CD4-positive, alpha-beta T cell treated with Interleukin-10 for 1 hour (primary cell): Measurements from ENCODE around the gene PIP4K2C.
A peak's percentile ranks its signal among the peaks of the same experiment; 100 is the strongest.
"Not testable (repeated sequence)": the region's sequence is repeated elsewhere in the genome, so short reads cannot be mapped to it uniquely, and the experiment has no call there.

Experiments used
- DNase-seq: peaks from one replicate; pipeline ENCODE4 v3.0.0-alpha.2; 2020

Gene PIP4K2C

GRCh38 chr12:57560516-57560915 is 30.5 kb upstream of the PIP4K2C start:
- DNase-seq: no peak

GRCh38 chr12:57561117-57561516 is 29.9 kb upstream of the PIP4K2C start:
- not testable (repeated sequence) for DNase-seq

GRCh38 chr12:57563358-57563757 is 27.6 kb upstream of the PIP4K2C start:
- no peak for DNase-seq

DNA sequence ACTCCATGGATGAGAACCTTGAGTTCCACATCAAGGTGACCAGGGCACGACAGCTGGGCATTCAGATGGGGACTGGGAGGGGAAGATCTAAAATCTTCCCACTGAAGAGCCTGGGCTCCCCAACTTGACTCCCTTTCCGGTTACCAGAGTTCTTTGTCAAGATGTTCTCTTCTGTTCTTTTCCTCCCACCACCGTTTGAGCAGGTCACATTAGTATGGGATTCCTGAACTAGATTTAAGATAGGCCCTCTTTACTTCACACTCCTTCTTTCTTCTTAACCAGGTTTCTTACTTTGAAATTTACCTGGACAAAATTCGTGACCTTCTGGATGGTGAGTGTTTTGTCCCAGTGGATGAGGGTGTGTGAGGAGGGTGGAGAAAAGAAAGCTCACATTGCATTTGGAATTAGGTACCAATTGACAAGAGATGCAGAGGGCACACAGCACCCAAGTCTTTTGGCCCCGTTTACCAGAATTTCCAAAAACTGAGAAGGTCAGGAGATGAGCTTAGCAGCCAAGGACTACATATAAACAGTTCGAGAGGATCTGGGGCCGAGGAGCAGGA is 26.7 kb upstream of the PIP4K2C start:
- no peak for DNase-seq

DNA sequence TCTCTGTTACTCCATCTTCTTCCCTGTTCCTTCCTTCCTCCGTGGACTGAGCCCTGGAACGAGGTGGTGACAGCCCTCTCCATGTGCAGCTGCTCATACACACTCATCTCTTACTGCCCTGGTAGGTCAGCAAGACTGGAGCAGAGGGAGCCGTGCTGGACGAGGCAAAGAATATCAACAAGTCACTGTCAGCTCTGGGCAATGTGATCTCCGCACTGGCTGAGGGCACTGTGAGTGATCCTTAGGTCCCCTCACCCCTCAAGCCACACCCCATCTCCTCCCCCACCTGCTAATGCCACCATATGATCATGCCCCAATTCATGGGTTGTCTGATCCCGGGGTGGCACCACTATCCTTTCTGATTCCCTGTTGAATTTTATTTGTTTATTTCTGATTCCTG is 22.2 kb upstream of the PIP4K2C start:
- DNase-seq: no peak

- no peak for DNase-seq
Measured at GRCh38 chr12:57569858-57570257, 21.1 kb upstream of the PIP4K2C start.

GRCh38 chr12:57570438-57570837 is 20.6 kb upstream of the PIP4K2C start:
- DNase-seq: not testable (repeated sequence)

DNA sequence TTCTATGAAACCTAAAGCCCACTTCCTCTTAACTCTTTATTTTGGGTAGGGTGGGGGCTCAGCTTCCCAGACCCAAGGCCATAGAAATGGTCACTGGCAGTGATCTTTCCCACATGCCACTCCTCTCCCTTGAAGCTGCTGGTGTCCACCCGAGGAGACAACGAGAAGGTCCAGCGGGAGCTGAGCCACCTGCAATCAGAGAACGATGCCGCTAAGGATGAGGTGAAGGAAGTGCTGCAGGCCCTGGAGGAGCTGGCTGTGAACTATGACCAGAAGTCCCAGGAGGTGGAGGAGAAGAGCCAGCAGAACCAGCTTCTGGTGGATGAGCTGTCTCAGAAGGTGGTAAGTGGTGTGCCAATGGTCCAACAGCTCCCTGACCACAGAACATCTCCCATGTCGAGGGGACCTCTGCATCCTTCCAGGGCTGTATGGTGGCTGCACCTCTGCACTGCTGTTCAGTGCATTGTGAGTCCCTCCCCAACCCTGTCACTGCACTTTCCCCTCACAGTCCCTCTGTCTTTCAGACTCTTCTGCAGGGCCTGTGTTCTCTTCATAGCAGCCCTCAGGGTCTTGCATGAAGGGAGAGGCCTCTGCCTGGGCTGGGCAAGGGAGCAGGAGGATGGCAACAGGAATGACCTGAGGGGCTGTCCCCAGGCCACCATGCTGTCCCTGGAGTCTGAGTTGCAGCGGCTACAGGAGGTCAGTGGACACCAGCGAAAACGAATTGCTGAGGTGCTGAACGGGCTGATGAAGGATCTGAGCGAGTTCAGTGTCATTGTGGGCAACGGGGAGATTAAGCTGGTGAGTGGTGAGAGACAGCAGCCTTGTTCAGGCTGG is 18.8 kb upstream of the PIP4K2C start:
- DNase-seq: no peak

DNA sequence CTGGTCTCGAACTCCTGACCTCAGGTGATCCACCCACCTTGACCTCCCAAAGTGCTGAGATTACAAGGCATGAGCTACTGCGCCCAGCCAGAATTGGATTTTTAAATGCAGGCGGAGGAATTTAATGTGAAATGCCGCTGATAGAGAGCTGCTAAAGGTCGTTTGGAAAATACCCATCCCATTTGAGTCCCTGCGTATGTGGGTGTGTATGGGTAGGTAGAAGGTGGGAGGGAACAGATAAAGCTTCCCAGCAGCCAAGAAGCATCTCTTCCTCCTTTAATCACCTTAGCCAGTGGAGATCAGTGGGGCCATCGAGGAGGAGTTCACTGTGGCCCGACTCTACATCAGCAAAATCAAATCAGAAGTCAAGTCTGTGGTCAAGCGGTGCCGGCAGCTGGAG is 16.2 kb upstream of the PIP4K2C start:
- DNase-seq: no peak

GRCh38 chr12:57575771-57576612 is 15.0 kb upstream of the PIP4K2C start:
- DNase-seq: no peak

DNA sequence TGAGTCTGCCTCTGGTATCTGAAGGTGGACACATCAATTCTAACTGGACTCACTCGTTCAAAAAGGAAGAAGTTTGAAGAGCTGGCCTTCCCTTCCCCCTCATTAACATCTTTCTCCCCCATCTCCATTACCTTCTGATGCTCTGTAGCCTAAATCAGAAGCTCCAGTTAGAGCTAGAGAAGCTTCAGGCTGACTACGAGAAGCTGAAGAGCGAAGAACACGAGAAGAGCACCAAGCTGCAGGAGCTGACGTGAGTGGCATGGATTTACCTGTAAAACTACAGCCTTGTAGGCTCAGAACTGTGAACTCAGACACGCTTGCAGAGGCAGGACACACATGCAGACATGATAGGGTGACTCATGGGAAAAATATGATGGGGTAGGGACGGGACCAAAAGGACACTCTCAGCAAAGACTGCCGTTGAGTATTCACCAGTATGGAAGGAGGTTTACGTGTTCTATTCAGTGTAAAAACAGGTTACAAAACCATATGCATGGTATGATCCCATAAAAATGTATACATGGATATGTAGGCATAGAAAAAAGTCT is 14.3 kb upstream of the PIP4K2C start:
- no peak for DNase-seq

DNA sequence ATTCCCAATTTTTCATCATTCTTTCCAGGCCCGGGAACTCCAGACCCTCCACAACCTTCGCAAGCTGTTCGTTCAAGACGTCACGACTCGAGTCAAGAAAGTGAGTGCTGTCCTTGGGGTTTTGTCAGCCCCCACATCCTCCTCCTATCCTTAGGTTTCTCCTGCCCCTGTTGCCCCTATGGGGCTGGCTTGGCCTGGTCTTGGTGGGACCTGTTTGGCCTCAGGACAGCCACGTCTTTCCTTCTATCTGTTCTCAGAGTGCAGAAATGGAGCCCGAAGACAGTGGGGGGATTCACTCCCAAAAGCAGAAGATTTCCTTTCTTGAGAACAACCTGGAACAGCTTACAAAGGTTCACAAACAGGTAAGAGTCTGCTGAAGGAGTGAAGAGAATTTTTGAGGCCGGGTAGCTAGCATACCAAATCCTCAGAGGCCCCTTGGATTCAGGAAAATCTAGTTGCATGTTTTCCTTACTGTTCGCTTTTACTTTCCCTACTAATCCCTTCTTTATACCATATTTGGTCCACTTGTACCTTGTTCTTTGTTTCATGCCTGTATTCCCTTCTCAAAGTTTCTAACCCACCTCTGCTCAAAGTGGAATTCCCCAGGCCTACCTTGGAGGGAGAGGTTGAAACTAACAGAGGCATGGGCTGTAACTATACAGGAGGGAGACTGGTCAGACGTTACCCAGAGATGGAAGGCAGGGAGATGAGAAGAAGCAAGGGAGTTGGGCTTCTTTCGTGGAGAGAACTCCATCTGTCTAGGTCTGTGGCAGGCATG is 12.8 kb upstream of the PIP4K2C start:
- no peak for DNase-seq

DNA sequence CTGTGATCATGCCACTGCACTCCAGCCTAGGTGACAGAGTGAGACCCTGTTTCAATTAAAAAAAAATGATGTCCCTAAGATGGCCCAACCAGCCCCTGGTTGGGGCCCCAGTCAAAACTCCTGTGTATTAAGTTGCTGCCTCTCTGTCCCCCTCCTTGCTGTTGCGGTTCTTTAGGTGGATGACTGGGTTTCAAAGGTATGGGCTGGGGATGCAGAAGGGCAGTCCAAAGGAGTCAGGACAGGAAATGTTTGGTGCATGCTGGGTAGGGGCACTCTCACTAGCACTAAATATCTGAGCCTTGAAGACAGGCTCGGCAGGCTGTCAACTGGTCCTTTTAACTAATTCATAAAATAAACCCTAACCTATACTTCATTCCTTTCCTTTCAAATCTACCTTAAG is 12.0 kb upstream of the PIP4K2C start:
- no peak for DNase-seq

DNA sequence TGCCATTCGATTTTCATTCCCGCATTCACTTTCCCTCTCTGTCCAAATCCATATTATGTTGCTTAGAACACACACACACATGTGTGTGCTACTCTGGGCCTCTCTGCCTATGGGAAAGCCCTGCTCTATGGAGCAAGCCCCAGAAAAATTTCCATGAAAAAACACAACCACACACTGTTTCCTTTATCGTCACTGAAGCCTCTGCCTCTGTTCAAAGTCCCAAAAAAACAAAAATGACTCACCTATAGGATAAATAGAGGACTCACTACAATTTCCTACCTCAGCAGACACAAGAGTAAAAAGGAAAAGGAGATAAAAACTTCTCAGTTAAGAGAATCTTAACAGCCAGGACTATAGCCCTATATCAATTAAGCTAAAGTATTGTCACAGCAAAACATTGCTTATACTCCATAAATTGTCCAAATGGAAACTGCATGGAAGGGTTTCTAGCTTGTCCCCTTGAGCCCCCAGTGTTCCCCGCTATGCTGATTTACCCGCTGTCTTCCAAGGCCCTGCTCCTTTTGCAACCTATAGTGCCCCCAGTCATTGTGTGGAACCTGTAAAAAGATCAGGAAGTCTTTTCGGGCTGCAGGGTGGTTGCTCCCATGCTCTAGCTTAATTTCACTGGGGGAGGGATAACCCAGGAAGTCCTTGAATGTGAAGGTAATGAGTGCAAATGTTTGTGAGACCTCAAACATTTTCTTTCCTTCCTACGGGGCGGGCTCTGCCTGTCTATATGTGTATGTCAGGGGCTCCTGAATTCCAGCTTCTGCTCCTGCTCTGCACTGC is 11.1 kb upstream of the PIP4K2C start:
- no peak for DNase-seq

GRCh38 chr12:57580466-57580795 is 10.6 kb upstream of the PIP4K2C start:
- no peak for DNase-seq

- DNase-seq: no peak
Measured at GRCh38 chr12:57581802-57582201, 9.2 kb upstream of the PIP4K2C start.

- DNase-seq: no peak
Measured at GRCh38 chr12:57582440-57582839, 8.6 kb upstream of the PIP4K2C start.

GRCh38 chr12:57583008-57583831 is 7.8 kb upstream of the PIP4K2C start:
- peak; percentile 87 for DNase-seq

DNA sequence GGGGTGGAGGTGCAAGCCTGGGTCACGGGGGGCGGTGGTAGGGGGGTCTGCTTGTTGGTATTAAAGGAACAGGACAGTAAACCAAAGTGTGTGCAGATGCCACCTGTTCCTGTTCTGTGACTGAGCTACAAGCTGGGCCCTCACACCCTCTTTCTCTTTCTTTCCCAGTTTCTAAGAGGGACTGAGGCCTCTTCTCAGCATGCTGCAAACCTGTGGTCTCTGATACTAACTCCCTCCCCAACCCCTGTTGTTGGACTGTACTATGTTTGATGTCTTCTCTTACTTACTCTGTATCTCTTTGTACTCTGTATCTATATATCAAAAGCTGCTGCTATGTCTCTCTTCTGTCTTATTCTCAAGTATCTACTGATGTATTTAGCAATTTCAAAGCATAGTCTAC is 6.9 kb upstream of the PIP4K2C start:
- no peak for DNase-seq

- DNase-seq: no peak
Measured at GRCh38 chr12:57584690-57585089, 6.3 kb upstream of the PIP4K2C start.

GRCh38 chr12:57585156-57585555 is 5.8 kb upstream of the PIP4K2C start:
- no peak for DNase-seq
